GM23338 (cell line): ENCODE results near the gene CD14.

Source experiments
- CREB1 ChIP-seq: fragments of 250-450 bp; sonication (Bioruptor Pico); IDR thresholded peaks from 2 replicates; pipeline ENCODE4 v1.5.0; 2020; ENCODE audit warnings: low read depth, mild to moderate bottlenecking, moderate library complexity
- ETS1 ChIP-seq: IDR thresholded peaks from 2 replicates; pipeline ENCODE4 v1.6.1; 2016; ENCODE audit warnings: antibody characterized with exemption
- EZH2 ChIP-seq: fragments of 200-600 bp; sonication (generic); IDR thresholded peaks from one replicate; pipeline ENCODE4 v1.8.0; 2017; ENCODE audit warnings: antibody characterized with exemption, mild to moderate bottlenecking, low read depth; ENCODE audit not compliant: unreplicated experiment
- EZH2phosphoT487 ChIP-seq: fragments of 200-600 bp; sonication (generic); IDR thresholded peaks from one replicate; pipeline ENCODE4 v1.8.1; 2018; ENCODE audit warnings: antibody characterized with exemption; ENCODE audit not compliant: unreplicated experiment
- JUNB ChIP-seq: IDR thresholded peaks from one replicate; pipeline ENCODE4 v1.6.1; 2016; ENCODE audit warnings: antibody characterized with exemption; ENCODE audit not compliant: unreplicated experiment
- NANOG ChIP-seq: IDR thresholded peaks from 2 replicates; pipeline ENCODE4 v1.6.1; 2016; ENCODE audit warnings: antibody characterized with exemption, borderline replicate concordance
- POLR2AphosphoS5 ChIP-seq: IDR thresholded peaks from 2 replicates; pipeline ENCODE4 v1.6.1; 2016; ENCODE audit warnings: antibody characterized with exemption, low read depth
- STAT1 ChIP-seq: IDR thresholded peaks from one replicate; pipeline ENCODE4 v1.6.1; 2016; ENCODE audit warnings: antibody characterized with exemption; ENCODE audit not compliant: unreplicated experiment
- ZNF331 ChIP-seq: fragments of 250-450 bp; sonication (Bioruptor Pico); IDR thresholded peaks from 2 replicates; pipeline ENCODE4 v1.5.0; 2020; ENCODE audit warnings: low read depth, mild to moderate bottlenecking, moderate library complexity
- ZNF462 ChIP-seq: fragments of 250-450 bp; sonication (Bioruptor Pico); IDR thresholded peaks from 2 replicates; pipeline ENCODE4 v1.5.0; 2020; ENCODE audit warnings: mild to moderate bottlenecking, moderate library complexity
- TF ChIP-seq, protein P1 (sequence below), 2 experiments: fragments of 200-600 bp in 1 of 2; sonication (generic) in 1 of 2; conservative IDR thresholded peaks; 2 replicates each; pipeline versions ENCODE4 v1.5.1 to v1.6.1; 2016 to 2017; ENCODE audit warnings: antibody characterized with exemption in 2 of 2, low read depth in 2 of 2, mild to moderate bottlenecking in 2 of 2, moderate library complexity in 1 of 2
- TF ChIP-seq, protein P2 (sequence below): IDR thresholded peaks from one replicate; pipeline ENCODE4 v1.6.1; 2018; ENCODE audit warnings: antibody characterized with exemption; ENCODE audit not compliant: unreplicated experiment

GRCh38 chr5:140588311-140589070 lies 44.5 kb downstream of the CD14 start:
- no peak for TF ChIP-seq POLR2AphosphoS5
- TF ChIP-seq, protein P1, sequence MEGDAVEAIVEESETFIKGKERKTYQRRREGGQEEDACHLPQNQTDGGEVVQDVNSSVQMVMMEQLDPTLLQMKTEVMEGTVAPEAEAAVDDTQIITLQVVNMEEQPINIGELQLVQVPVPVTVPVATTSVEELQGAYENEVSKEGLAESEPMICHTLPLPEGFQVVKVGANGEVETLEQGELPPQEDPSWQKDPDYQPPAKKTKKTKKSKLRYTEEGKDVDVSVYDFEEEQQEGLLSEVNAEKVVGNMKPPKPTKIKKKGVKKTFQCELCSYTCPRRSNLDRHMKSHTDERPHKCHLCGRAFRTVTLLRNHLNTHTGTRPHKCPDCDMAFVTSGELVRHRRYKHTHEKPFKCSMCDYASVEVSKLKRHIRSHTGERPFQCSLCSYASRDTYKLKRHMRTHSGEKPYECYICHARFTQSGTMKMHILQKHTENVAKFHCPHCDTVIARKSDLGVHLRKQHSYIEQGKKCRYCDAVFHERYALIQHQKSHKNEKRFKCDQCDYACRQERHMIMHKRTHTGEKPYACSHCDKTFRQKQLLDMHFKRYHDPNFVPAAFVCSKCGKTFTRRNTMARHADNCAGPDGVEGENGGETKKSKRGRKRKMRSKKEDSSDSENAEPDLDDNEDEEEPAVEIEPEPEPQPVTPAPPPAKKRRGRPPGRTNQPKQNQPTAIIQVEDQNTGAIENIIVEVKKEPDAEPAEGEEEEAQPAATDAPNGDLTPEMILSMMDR (conservative IDR thresholded peaks at IDR 0.05; ENCODE audit: low read depth in 2 of 2) = no peak
- TF ChIP-seq EZH2phosphoT487 = no peak
- no peak for TF ChIP-seq ETS1
- no peak for TF ChIP-seq JUNB
- TF ChIP-seq, protein P2, sequence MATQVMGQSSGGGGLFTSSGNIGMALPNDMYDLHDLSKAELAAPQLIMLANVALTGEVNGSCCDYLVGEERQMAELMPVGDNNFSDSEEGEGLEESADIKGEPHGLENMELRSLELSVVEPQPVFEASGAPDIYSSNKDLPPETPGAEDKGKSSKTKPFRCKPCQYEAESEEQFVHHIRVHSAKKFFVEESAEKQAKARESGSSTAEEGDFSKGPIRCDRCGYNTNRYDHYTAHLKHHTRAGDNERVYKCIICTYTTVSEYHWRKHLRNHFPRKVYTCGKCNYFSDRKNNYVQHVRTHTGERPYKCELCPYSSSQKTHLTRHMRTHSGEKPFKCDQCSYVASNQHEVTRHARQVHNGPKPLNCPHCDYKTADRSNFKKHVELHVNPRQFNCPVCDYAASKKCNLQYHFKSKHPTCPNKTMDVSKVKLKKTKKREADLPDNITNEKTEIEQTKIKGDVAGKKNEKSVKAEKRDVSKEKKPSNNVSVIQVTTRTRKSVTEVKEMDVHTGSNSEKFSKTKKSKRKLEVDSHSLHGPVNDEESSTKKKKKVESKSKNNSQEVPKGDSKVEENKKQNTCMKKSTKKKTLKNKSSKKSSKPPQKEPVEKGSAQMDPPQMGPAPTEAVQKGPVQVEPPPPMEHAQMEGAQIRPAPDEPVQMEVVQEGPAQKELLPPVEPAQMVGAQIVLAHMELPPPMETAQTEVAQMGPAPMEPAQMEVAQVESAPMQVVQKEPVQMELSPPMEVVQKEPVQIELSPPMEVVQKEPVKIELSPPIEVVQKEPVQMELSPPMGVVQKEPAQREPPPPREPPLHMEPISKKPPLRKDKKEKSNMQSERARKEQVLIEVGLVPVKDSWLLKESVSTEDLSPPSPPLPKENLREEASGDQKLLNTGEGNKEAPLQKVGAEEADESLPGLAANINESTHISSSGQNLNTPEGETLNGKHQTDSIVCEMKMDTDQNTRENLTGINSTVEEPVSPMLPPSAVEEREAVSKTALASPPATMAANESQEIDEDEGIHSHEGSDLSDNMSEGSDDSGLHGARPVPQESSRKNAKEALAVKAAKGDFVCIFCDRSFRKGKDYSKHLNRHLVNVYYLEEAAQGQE = no peak
- TF ChIP-seq EZH2 = no peak
- no peak for TF ChIP-seq CREB1
- no peak for TF ChIP-seq ZNF331 (CRISPR knock-in tag)
- TF ChIP-seq STAT1 = no peak
- TF ChIP-seq NANOG = no peak
- no peak for TF ChIP-seq ZNF462 (CRISPR knock-in tag)
